ENCODE data around the gene GALNT14. TPM values are rescaled to one million over a fixed set of nuclear protein-coding genes. Genes with fewer than 3 reads are reported as not detected.

The GALNT14 gene
- polyA plus RNA-seq, 6 donors from 2014 or later = 0.45 to 1.4 (median 0.64) TPM; not detected in 2

DNA sequence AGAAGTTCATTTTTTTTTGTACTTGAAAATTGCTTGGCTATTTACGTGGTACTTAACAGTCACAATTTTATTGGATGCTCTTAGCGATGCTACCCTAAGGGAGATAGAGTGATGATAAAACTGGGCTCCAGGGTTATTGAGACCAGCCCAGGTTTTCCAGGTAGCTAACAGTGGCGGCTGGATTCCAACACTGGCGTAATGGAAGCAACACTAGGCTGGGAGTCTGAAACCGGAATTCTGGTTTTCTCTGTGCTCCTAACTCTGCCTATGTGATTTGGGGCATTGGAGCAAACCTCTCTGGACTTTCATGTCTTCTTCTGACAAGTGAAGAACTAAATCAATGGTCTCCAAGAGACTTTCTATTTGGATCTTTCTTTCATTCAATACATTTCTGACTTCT is 9.4 kb upstream of the GALNT14 start:
- H3K9me3 Mint-ChIP-seq = peaks cover 0 to 17% (median 8%) of the 10 kb centered on the region in 7 donors

DNA sequence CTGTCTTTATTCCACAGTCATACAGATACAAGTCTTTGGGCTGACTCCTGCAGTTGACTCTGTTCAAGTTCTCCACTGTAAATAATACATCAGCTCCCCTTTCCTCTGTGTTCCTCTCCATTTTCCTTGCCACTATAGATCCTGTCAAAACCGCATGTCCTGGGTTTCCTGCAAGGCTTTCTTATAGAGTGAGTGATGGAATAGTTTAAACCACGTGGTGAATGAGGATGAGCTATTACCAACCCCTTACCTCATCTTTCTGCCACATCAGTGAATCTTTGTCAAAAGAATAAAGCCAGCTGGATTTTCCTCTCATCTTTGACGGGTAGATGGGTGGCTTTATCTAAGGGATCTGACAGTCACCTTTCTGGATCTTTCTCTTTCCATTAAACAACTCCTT is 3.9 kb upstream of the GALNT14 start:
- H3K27me3 Mint-ChIP-seq = peaks cover under 1 to 4% (median under 1%) of the 10 kb centered on the region in 3 donors
- DNase-seq (no peak), ATAC-seq (ENCODE audit: low read depth in 2 of 2) (no peak)
- no peak overlapping the region for H3K27ac Mint-ChIP-seq
- peaks cover 0 to 4% of the 10 kb centered on the region in 2 donors for H3K36me3 Mint-ChIP-seq
- H3K4me3 Mint-ChIP-seq = peak overlapping the region in 1 of 8 donors; percentile 8
- H3K9me3 Mint-ChIP-seq = no peaks in the 10 kb centered on the region
- H3K4me1 Mint-ChIP-seq = peaks cover under 1 to 7% (median 1%) of the 10 kb centered on the region in 3 donors

More for the DNA sequence above, 9.4 kb upstream of the GALNT14 start:
- DNase-seq (no peak), ATAC-seq (ENCODE audit: low read depth in 2 of 2) (no peak)
- no peak overlapping the region for H3K4me3 Mint-ChIP-seq
- no peaks in the 10 kb centered on the region for H3K27me3 Mint-ChIP-seq
- no peak overlapping the region for H3K27ac Mint-ChIP-seq
- no peaks in the 10 kb centered on the region for H3K4me1 Mint-ChIP-seq
- peaks cover 0 to 4% of the 10 kb centered on the region in 2 donors for H3K36me3 Mint-ChIP-seq

GRCh38 chr2:31141443-31142085 is 3.3 kb upstream of the GALNT14 start:
- Mint-ChIP-seq H3K9me3 (no peaks in the 10 kb centered on the region), H3K4me1 (peaks cover 6 to 12% (median 7%) of the 10 kb centered on the region in 3 donors), H3K36me3 (peaks cover 0 to 4% of the 10 kb centered on the region in 2 donors), H3K4me3 (peak overlapping the region in 1 of 8 donors; percentile 8), H3K27ac (peak overlapping the region in 1 of 6 donors; percentile 9), H3K27me3 (peaks cover 6 to 10% (median 6%) of the 10 kb centered on the region in 3 donors)
- ATAC-seq (ENCODE audit: low read depth in 2 of 2) = no peak
- no peak for DNase-seq

DNA sequence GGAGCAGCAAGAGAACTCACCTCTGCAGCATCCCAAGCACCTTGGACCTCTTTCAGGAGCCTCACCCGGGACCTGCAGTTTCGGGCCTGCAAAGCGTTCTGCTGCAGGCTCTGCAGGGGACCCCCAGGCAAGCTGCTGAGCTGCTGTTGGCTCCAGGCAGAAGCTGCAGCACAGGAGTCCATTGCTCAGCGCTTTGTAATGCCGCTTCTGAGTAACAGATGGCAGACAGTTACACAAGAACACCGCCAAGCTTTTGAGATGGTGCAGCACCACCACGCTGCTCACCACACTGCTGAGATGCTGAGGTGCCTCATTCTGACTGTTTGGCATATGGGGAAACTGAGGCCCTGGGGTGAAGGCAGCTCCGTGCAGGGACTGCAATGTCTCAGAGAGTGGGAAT is 1.9 kb upstream of the GALNT14 start:
- Mint-ChIP-seq H3K36me3 (peaks cover 0 to 4% of the 10 kb centered on the region in 2 donors), H3K27ac (no peak overlapping the region), H3K27me3 (peaks cover 6 to 20% (median 12%) of the 10 kb centered on the region in 3 donors), H3K9me3 (no peaks in the 10 kb centered on the region), H3K4me3 (peak overlapping the region in 2 of 8 donors; percentile 51 to 76), H3K4me1 (peaks cover 10 to 18% (median 10%) of the 10 kb centered on the region in 3 donors)
- no peak for ATAC-seq (ENCODE audit: low read depth in 2 of 2)
- DNase-seq = no peak

GRCh38 chr2:31139671-31140070 is 1.4 kb upstream of the GALNT14 start:
- Mint-ChIP-seq H3K27me3 (peaks cover 6 to 20% (median 13%) of the 10 kb centered on the region in 3 donors), H3K36me3 (peaks cover 0 to 1% of the 10 kb centered on the region in 2 donors), H3K9me3 (no peaks in the 10 kb centered on the region), H3K4me1 (peaks cover 10 to 18% (median 10%) of the 10 kb centered on the region in 3 donors), H3K27ac (peak overlapping the region in 1 of 6 donors; percentile 29), H3K4me3 (peak overlapping the region in 6 of 8 donors; percentile 8 to 80 (median 69))
- DNase-seq = no peak
- no peak for ATAC-seq (ENCODE audit: low read depth in 2 of 2)

DNA sequence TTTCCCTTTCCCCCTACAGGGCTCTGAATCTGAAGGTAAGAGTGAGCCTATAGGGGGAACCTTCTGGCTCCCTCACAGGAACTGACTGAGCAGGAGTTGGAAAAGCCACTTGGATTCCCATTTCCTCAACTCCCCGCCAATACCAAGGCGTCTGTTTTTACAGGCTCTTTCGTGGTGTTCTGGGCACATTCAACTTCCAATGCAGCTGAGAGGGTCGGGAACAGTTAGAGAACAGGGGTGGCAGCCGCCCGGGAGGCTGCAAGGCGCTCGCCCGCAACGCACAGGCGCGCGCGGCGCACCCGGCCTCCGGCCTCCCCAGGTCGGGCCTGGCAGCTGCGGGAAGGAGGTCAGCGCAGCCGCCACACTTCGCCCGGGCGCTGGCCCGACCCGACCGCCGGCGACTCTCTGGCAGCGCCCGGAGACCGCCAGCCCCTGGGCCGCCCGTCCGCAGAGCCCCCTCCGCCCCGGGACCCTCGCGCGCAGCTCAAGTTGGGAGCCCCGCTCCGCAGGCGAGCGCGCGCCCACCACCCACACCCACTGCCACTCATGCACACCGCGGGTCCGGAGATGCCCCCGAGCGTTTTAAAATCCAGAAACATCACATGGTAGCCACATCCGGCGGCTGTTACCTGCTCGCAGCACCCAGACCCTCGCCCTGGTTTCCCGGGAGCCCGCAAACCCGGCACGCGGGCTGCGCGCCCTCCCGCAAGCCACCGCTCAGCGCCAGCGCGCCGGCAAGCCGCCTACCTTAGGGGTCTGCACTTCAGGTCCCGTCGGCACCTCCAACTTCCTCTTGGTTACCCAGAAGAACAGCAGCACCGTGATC is 816 bp downstream of the GALNT14 start:
- Mint-ChIP-seq H3K27me3 (peaks cover 6 to 20% (median 19%) of the 10 kb centered on the region in 3 donors), H3K4me3 (peak overlapping the region; percentile 85 to 94 (median 88)), H3K9me3 (no peaks in the 10 kb centered on the region), H3K4me1 (peaks cover 10 to 18% (median 10%) of the 10 kb centered on the region in 3 donors), H3K27ac (peak overlapping the region in 5 of 6 donors; percentile 49 to 93 (median 74)), H3K36me3 (no peaks in the 10 kb centered on the region)
- ATAC-seq (ENCODE audit: low read depth in 2 of 2) (peak in 1 of 2 donors; percentile 16), DNase-seq (peak; percentile 7)

- Mint-ChIP-seq H3K36me3 (no peaks in the 10 kb centered on the region), H3K4me3 (peak overlapping the region; percentile 85 to 94 (median 88)), H3K27ac (peak overlapping the region in 5 of 6 donors; percentile 11 to 93 (median 74)), H3K4me1 (peaks cover 10 to 18% (median 10%) of the 10 kb centered on the region in 3 donors), H3K27me3 (peaks cover 6 to 20% (median 19%) of the 10 kb centered on the region in 3 donors), H3K9me3 (no peaks in the 10 kb centered on the region)
- DNase-seq (peak; percentile 37), ATAC-seq (ENCODE audit: low read depth in 2 of 2) (no peak)
These were observed 1.5 kb downstream of the GALNT14 start for GRCh38 chr2:31136732-31137131.

DNA sequence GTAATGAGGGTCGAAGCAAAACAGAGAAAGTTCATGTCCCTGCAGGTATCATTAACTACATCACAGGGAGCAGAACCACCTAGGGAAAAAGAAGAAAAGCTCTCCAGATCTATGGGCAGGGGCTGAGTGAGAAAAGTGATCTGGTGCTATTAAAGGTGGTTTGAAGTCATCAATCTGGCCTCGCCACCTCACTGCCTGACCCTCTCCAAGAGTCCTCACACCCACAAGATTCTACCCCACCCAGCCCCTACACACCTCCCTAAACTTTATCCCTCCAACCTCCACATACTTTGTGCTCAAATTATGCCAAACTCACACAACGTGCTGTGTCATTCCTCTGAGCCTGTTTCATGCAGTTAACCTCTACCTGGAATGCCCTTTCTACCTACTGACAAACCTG is 2.2 kb downstream of the GALNT14 start:
- no peak for DNase-seq
- H3K27me3 Mint-ChIP-seq = peaks cover 6 to 20% (median 19%) of the 10 kb centered on the region in 3 donors
- ATAC-seq (ENCODE audit: low read depth in 2 of 2) = no peak
- H3K4me3 Mint-ChIP-seq = peak overlapping the region in 4 of 8 donors; percentile 85 to 94 (median 90)
- no peaks in the 10 kb centered on the region for H3K36me3 Mint-ChIP-seq
- no peaks in the 10 kb centered on the region for H3K9me3 Mint-ChIP-seq
- peaks cover 10 to 18% (median 10%) of the 10 kb centered on the region in 3 donors for H3K4me1 Mint-ChIP-seq
- H3K27ac Mint-ChIP-seq = peak overlapping the region in 4 of 6 donors; percentile 15 to 72 (median 54)

GRCh38 chr2:31134480-31134879 is 3.8 kb downstream of the GALNT14 start:
- Mint-ChIP-seq H3K9me3 (no peaks in the 10 kb centered on the region), H3K4me1 (peaks cover 10 to 18% (median 10%) of the 10 kb centered on the region in 3 donors), H3K36me3 (no peaks in the 10 kb centered on the region), H3K27ac (no peak overlapping the region), H3K4me3 (peak overlapping the region in 2 of 8 donors; percentile 33 to 45), H3K27me3 (peaks cover 6 to 20% (median 19%) of the 10 kb centered on the region in 3 donors)
- ATAC-seq (ENCODE audit: low read depth in 2 of 2) (no peak), DNase-seq (no peak)

GRCh38 chr2:31132786-31133185 is 5.5 kb downstream of the GALNT14 start:
- DNase-seq (no peak), ATAC-seq (ENCODE audit: low read depth in 2 of 2) (no peak)
- Mint-ChIP-seq H3K36me3 (no peaks in the 10 kb centered on the region), H3K27me3 (peaks cover 6 to 19% (median 18%) of the 10 kb centered on the region in 3 donors), H3K27ac (peak overlapping the region in 1 of 6 donors; percentile 44), H3K4me1 (peaks cover 10 to 15% (median 10%) of the 10 kb centered on the region in 3 donors), H3K4me3 (no peak overlapping the region), H3K9me3 (no peaks in the 10 kb centered on the region)

GRCh38 chr2:31131871-31132270 is 6.4 kb downstream of the GALNT14 start:
- Mint-ChIP-seq H3K9me3 (no peaks in the 10 kb centered on the region), H3K4me1 (peaks cover 6 to 9% (median 7%) of the 10 kb centered on the region in 3 donors), H3K4me3 (no peak overlapping the region), H3K27ac (peak overlapping the region in 2 of 6 donors; percentile 27 to 58), H3K36me3 (no peaks in the 10 kb centered on the region), H3K27me3 (peaks cover 3 to 16% (median 13%) of the 10 kb centered on the region in 3 donors)
- ATAC-seq (ENCODE audit: low read depth in 2 of 2) (no peak), DNase-seq (no peak)

GRCh38 chr2:31129375-31130171 is 8.7 kb downstream of the GALNT14 start:
- Mint-ChIP-seq H3K4me3 (no peak overlapping the region), H3K4me1 (no peaks in the 10 kb centered on the region), H3K36me3 (no peaks in the 10 kb centered on the region), H3K27ac (peak overlapping the region in 1 of 6 donors; percentile 39), H3K9me3 (no peaks in the 10 kb centered on the region), H3K27me3 (peaks cover 0 to 5% (median 0%) of the 10 kb centered on the region in 3 donors)
- ATAC-seq (ENCODE audit: low read depth in 2 of 2) (no peak), DNase-seq (no peak)

- H3K36me3 Mint-ChIP-seq = no peaks in the 10 kb centered on the region
- H3K9me3 Mint-ChIP-seq = no peaks in the 10 kb centered on the region
- H3K27ac Mint-ChIP-seq = no peak overlapping the region
- no peaks in the 10 kb centered on the region for H3K27me3 Mint-ChIP-seq
- ATAC-seq (ENCODE audit: low read depth in 2 of 2) = no peak
- H3K4me1 Mint-ChIP-seq = peaks cover 0 to 9% (median 0%) of the 10 kb centered on the region in 3 donors
- no peak for DNase-seq
- no peak overlapping the region for H3K4me3 Mint-ChIP-seq
These were observed 10.3 kb downstream of the GALNT14 start for GRCh38 chr2:31127931-31128330.
